Fibroblast of upper back skin (primary cell): ENCODE data around the gene KRTAP23-1.

Experiments used
- DNase-seq: peaks from one replicate; pipeline ENCODE4 v3.0.0-alpha.2; 2013

The KRTAP23-1 gene

GRCh38 chr21:30305136-30305535, 43.3 kb downstream of the KRTAP23-1 start:
- no peak for DNase-seq
